Lower lobe of right lung (tissue), 2 donors: Measurements from ENCODE around the gene KRT16. TPM values are rescaled to one million over a fixed set of nuclear protein-coding genes. Genes with fewer than 3 reads are reported as not detected.

Experiments
- ATAC-seq, 2 donors: fragments of 200-7000 bp; cut with Tn5 transposase; one replicate each; pipeline ENCODE4 v1.9.1; 2020 to 2022; ENCODE audit warnings: mild to moderate bottlenecking in 2 of 2, moderate library complexity in 2 of 2
- DNase-seq: peaks from one replicate; pipeline ENCODE4 v3.0.0-alpha.2; 2020
- H3K27ac ChIP-seq: fragments of 200-600 bp; one replicate; pipeline ENCODE4 v1.8.0; 2022
- H3K27me3 ChIP-seq: fragments of 200-600 bp; one replicate; pipeline ENCODE4 v1.8.0; 2022; ENCODE audit warnings: low read depth
- H3K36me3 ChIP-seq: fragments of 200-600 bp; one replicate; pipeline ENCODE4 v1.8.0; 2022; ENCODE audit warnings: mild to moderate bottlenecking
- H3K4me1 ChIP-seq: fragments of 200-600 bp; one replicate; pipeline ENCODE4 v1.8.0; 2022
- H3K4me3 ChIP-seq: fragments of 200-600 bp; one replicate; pipeline ENCODE4 v1.8.0; 2022; ENCODE audit warnings: mild to moderate bottlenecking
- H3K9me3 ChIP-seq: fragments of 200-600 bp; one replicate; pipeline ENCODE4 v1.8.0; 2022
- intact Hi-C: fragments of 100-400 bp; cut with DNase I; formaldehyde crosslinking; loops from one replicate; pipeline ENCODE4 v1.11.0; 2022
- total RNA-seq: library from RNA; stranded (reverse); fragmentation: NEBNext Ultra II Directional; extraction: Animal tissue kit (Norgen Biotek cat#: 25700); gene quantifications from one replicate; pipeline ENCODE4 v1.2.1, GENCODE V29; 2021
- TF ChIP-seq, protein P1 (sequence below): fragments of 200-600 bp; IDR thresholded peaks from one replicate; pipeline ENCODE4 v1.8.0; 2022; ENCODE audit warnings: antibody characterized with exemption, mild to moderate bottlenecking
- donor health status: DM: no; HTN: yes; CAD: no; lungs with severe emphysema.

The KRT16 gene
- total RNA-seq, 1 donor from 2014 or later = not detected

DNA sequence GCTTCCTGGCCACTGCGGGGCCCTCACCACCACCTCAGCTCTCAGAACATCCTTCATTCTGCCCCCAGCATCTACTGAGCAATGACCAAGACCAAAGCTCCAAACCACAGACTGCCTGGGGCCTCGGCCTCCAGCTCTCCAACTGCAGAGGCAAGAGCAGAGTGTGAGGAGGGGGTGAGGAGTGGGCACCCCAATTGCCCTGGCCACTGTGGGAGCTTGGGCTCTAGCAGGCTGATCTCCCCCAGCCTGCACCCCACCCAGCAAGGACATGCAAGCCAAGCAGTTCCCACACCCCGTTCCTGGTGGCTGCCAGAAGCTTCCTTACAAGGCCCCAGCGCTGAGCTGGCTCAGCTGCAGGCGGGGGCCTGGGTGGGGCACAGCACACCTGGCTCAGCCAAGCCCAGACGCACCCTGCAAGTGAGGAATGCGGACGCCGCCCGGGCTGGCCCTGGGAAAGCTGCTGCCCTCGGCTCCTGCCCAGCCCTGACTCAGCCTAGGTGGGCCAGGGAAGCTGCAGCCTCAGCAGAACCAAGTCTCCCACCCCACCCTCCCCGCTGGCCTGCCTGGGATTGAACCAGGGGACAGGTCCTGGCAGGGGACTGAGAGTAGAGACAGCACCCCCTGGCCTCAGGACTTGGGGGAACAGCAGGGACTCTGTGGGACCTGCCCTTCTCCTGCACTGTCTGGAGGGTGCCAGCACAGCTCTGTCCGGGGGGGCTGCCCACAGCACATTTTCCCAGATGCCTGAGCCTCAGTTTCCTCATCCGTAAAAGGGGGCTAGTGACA is 41.5 kb upstream of the KRT16 start:
- DNase-seq (peak; percentile 91), ATAC-seq (peak; percentile 84 to 87)
- H3K4me3 ChIP-seq = no peak overlapping the region
- H3K27ac ChIP-seq = peak overlapping the region; percentile 88
- TF ChIP-seq, protein P1, sequence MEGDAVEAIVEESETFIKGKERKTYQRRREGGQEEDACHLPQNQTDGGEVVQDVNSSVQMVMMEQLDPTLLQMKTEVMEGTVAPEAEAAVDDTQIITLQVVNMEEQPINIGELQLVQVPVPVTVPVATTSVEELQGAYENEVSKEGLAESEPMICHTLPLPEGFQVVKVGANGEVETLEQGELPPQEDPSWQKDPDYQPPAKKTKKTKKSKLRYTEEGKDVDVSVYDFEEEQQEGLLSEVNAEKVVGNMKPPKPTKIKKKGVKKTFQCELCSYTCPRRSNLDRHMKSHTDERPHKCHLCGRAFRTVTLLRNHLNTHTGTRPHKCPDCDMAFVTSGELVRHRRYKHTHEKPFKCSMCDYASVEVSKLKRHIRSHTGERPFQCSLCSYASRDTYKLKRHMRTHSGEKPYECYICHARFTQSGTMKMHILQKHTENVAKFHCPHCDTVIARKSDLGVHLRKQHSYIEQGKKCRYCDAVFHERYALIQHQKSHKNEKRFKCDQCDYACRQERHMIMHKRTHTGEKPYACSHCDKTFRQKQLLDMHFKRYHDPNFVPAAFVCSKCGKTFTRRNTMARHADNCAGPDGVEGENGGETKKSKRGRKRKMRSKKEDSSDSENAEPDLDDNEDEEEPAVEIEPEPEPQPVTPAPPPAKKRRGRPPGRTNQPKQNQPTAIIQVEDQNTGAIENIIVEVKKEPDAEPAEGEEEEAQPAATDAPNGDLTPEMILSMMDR = no peak
- no peaks in the 10 kb centered on the region for H3K36me3 ChIP-seq
- no peaks in the 10 kb centered on the region for H3K27me3 ChIP-seq
- no peaks in the 10 kb centered on the region for H3K9me3 ChIP-seq
- H3K4me1 ChIP-seq = peaks cover 29% of the 10 kb centered on the region
- intact Hi-C loops = no loop called here

GRCh38 chr17:41653421-41653820 is 40.9 kb upstream of the KRT16 start:
- ATAC-seq (no peak), DNase-seq (no peak)
- no peaks in the 10 kb centered on the region for H3K9me3 ChIP-seq
- H3K4me3 ChIP-seq = no peak overlapping the region
- H3K36me3 ChIP-seq = no peaks in the 10 kb centered on the region
- H3K27ac ChIP-seq = peak overlapping the region; percentile 88
- intact Hi-C loops = no loop called here
- peaks cover 35% of the 10 kb centered on the region for H3K4me1 ChIP-seq
- TF ChIP-seq, protein P1 = no peak
- H3K27me3 ChIP-seq = no peaks in the 10 kb centered on the region

- ATAC-seq (no peak), DNase-seq (no peak)
- Histone ChIP-seq H3K27me3 (no peaks in the 10 kb centered on the region), H3K36me3 (no peaks in the 10 kb centered on the region), H3K9me3 (no peaks in the 10 kb centered on the region), H3K27ac (peak overlapping the region; percentile 88), H3K4me3 (no peak overlapping the region), H3K4me1 (peaks cover 45% of the 10 kb centered on the region)
- intact Hi-C loops = no loop called here
- TF ChIP-seq, protein P1 = no peak
Measured at GRCh38 chr17:41652461-41652970, 39.9 kb upstream of the KRT16 start.

GRCh38 chr17:41651625-41652460 is 39.3 kb upstream of the KRT16 start:
- TF ChIP-seq, protein P1 = no peak
- ATAC-seq (peak; percentile 62 to 70), DNase-seq (peak; percentile 88)
- intact Hi-C loops = no loop called here
- Histone ChIP-seq H3K36me3 (no peaks in the 10 kb centered on the region), H3K27me3 (no peaks in the 10 kb centered on the region), H3K4me1 (peaks cover 45% of the 10 kb centered on the region), H3K9me3 (no peaks in the 10 kb centered on the region), H3K4me3 (no peak overlapping the region), H3K27ac (peak overlapping the region; percentile 88)

- intact Hi-C loops = no loop called here
- ATAC-seq = no peak
- Histone ChIP-seq H3K27ac (peak overlapping the region; percentile 88), H3K27me3 (no peaks in the 10 kb centered on the region), H3K36me3 (no peaks in the 10 kb centered on the region), H3K9me3 (no peaks in the 10 kb centered on the region), H3K4me1 (peaks cover 37% of the 10 kb centered on the region), H3K4me3 (no peak overlapping the region)
- no peak for DNase-seq
- TF ChIP-seq, protein P1 = no peak
Measured at GRCh38 chr17:41650794-41651624, 38.4 kb upstream of the KRT16 start.
